Inferior parietal cortex (tissue), 1 donor: ENCODE measurements around the gene RASGRF2.

Source experiments
- DNase-seq: peaks from one replicate; pipeline ENCODE4 v3.0.0-alpha.2; 2016; ENCODE audit errors: extremely low spot score

RASGRF2 gene

GRCh38 chr5:81204205-81204604 is 244.0 kb downstream of the RASGRF2 start:
- no peak for DNase-seq

- DNase-seq: no peak
These were observed 244.9 kb downstream of the RASGRF2 start for GRCh38 chr5:81205058-81205457.

- DNase-seq: no peak
These were observed 246.8 kb downstream of the RASGRF2 start for GRCh38 chr5:81207009-81207408.

GRCh38 chr5:81208904-81209303 is 248.7 kb downstream of the RASGRF2 start:
- DNase-seq: no peak

- DNase-seq: no peak
These were observed 249.2 kb downstream of the RASGRF2 start for GRCh38 chr5:81209386-81209785.

GRCh38 chr5:81209869-81210493 is 249.8 kb downstream of the RASGRF2 start:
- no peak for DNase-seq

GRCh38 chr5:81212211-81212751 is 252.1 kb downstream of the RASGRF2 start:
- DNase-seq: no peak

GRCh38 chr5:81213070-81213469 is 252.9 kb downstream of the RASGRF2 start:
- DNase-seq: no peak

GRCh38 chr5:81214848-81215247 is 254.7 kb downstream of the RASGRF2 start:
- no peak for DNase-seq

- DNase-seq: no peak
These were observed 256.0 kb downstream of the RASGRF2 start for GRCh38 chr5:81216152-81216551.

GRCh38 chr5:81219389-81219788 is 259.2 kb downstream of the RASGRF2 start:
- DNase-seq: no peak

- DNase-seq: no peak
These were observed 262.1 kb downstream of the RASGRF2 start for GRCh38 chr5:81222285-81222684.

- no peak for DNase-seq
These were observed 265.3 kb downstream of the RASGRF2 start for GRCh38 chr5:81225463-81225862.

GRCh38 chr5:81226286-81226685 is 266.1 kb downstream of the RASGRF2 start:
- no peak for DNase-seq

- no peak for DNase-seq
These were observed 266.8 kb downstream of the RASGRF2 start for GRCh38 chr5:81226949-81227348.

GRCh38 chr5:81228084-81228483 is 267.9 kb downstream of the RASGRF2 start:
- DNase-seq: no peak

GRCh38 chr5:81230416-81230815 is 270.3 kb downstream of the RASGRF2 start:
- DNase-seq: no peak

GRCh38 chr5:81232464-81233079 is 272.4 kb downstream of the RASGRF2 start:
- DNase-seq: no peak

- DNase-seq: no peak
These were observed 273.0 kb downstream of the RASGRF2 start, which contains the start of gene CKMT2 for GRCh38 chr5:81233080-81233634. CKMT2 (plus strand) TSS chr5:81233322; CDS start chr5:81251133, 17,811 bp downstream.

GRCh38 chr5:81234299-81234698 is 274.1 kb downstream of the RASGRF2 start:
- DNase-seq: no peak

GRCh38 chr5:81234801-81235200 is 274.6 kb downstream of the RASGRF2 start:
- DNase-seq: no peak

GRCh38 chr5:81235287-81236072 is 275.3 kb downstream of the RASGRF2 start:
- peak; percentile 51 for DNase-seq
